NCI-H1694 (cell line): ENCODE measurements around the gene SORCS2.

Experiments
- DNase-seq: peaks from one replicate; lab custom pipeline; 2025; lab: John Stamatoyannopoulos, UW

SORCS2 gene

DNA sequence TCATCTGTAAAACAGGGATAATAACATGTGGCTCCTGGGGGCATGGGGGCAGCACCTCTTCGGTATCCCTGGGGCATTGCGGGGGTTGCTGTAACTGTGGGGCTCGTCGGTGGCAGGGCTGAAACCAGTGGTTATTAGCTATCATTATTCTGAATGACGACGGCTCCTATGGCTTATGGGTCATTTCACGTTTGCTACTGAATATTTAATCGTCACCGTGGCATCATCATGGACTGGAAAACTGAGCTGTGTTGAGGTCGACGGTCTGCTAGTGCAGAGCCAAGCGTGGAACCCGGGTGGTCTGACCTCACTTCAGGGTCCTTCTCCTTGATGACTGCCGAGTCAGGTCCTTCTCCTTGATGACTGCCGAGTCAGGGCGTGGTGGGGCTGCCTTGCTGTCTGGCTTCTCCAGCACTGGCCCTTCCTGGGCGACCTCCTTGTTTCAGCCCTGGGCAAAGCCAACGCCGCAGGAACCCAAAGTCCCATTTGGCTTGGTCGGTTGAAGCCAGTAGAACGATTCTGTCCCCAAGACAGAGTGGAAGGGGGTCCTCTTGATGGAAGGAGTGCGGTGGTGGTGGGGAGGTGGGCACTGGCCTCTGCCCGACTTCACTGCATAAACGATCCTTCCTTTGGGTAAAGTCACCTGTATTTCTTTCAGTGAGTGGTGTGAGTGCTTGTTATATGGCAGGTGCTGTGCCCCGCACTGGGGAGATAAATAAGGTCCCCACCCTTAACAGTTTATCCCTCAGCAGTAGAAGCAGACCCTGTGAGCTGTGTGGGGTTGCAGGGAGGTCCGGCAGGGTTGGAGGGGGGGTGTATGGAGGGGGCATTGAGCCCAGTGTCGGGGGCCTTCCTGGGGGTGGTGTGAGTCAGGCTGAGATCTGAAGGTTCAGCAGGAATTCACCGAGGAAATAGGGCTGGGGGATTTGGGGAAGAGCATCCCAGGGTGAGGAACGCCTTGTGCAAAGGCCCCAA lies 201.6 kb downstream of the SORCS2 start:
- DNase-seq: no peak

DNA sequence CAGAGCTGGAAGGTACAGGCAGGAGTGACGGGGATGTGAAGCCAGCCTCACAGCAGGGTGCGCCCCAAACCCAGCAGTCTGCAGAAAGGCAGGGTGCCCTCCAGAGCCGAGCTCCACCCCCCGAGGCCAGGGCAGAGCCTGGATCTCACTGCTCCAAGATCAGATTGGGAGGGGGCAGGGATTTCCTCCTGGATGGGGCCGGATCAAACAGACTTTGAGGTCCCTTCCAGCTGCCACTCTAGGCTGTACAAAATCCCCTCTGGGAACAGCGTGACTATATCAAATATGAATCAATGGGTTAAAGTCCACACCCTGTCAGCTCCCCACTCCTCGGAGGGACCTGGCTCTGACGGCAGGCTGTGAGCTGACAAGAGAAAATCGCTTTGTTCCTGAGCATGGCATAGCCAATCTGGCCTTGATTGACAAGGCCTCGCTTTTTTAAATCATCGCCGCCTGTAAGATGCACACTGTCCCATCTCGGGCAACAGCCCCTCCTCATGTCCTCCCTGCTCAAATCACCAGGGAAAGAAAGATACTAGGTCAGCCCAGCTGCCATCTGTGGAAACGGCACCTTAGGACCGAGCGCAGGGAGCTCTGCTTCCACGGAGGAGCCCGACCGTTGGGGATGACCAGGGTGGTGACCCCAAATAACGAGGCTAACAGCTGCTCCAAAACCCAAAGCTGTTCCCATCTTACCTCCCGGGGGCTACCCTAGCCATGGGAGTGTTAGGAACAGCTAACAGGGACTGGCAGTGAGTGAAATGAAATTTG lies 202.5 kb downstream of the SORCS2 start:
- no peak for DNase-seq

DNA sequence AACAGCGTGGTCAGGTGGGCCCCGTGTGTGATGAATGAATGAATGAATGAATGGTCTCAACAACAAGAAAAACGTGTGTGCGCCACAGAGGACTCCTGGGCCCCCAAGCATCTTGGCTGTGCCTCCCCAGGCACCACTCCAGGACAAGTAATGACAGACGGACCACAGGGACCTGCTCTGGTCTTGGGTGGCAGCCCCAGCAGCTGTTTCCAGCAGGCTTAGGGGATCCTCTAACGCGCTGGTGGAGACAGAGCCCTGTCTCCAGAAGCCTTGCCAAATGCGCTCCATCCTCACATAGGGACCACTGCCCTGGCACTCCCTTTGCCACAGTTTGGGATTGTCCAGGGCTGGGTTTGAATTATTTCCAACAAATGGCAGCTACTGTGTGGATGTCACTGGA lies 203.3 kb downstream of the SORCS2 start:
- DNase-seq: no peak

DNA sequence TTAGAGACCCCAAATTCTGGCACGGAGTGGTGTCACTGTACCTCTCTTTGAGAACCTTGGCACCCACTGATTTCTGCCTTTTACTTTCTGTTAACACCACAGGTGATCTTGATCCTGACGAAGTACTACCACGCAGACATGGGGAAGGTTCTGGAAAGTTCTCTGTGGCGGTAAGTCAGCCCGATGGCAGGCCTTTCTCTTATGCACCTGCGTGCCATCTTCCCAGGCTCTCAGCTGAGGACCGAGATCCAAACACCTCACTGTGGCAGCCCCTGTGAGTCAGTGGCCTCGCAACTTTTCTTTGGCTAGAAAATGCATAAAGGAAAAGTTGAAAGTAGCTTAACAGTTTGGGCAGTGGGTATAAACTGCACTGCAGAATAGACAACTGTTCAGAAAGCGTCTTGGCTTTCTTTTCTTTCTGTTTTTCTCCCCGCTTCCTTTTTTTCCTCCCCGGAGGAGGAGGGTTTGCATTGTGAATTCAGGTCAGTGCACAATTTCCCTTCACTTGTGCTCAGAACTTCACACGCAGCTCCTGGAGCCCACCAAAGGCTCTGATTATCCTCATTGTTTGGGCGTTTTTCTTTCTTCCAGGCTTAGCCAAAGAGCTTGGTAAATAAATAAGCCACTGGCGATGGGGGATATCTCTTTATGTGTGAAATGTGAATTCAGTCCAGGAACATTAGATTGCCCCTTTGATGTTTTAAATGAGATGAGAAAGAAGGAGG lies 204.0 kb downstream of the SORCS2 start:
- DNase-seq: no peak

DNA sequence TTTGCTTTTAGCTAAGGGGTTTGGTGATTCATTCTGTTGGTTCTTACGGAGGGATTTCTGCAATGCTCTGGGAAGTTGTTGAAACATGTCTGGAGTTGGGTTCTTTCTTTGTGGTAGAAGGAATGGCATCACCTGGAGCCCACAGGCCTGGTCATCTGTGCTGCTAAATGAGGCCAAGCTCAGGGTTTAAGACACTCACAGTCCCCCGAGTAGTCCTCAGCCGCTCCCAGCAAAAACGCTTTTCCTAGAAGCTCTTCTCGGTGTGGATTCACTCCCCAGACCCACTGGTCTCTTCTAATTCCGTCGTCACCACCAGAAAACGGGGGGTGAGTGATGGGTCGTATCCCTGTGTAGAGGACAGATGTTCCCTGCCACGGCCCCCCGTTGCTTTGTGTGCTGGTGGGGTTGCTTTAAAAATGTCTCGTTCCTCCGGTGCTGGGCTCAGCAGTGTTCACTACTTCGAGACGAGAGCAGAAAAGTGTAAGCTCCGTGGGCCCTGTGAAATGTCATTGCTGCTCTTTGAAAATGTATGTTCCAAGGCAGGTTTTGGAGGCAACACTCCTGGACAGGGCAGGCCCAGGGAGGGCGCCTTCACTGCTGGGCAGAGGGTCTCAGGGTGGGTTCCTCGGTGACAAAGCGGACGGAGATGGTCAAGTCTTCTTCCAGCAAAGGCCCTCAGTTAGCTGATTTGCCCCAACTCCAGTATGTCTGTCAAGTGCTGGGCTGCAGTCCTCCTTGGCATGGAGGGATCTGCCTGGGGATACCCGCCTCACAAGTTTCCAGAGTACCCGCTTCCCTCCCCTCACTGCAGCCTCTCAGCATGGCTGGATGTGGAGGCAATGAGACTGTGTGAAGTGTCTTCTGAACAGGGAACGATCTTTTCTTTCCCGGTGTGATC lies 205.1 kb downstream of the SORCS2 start:
- no peak for DNase-seq

DNA sequence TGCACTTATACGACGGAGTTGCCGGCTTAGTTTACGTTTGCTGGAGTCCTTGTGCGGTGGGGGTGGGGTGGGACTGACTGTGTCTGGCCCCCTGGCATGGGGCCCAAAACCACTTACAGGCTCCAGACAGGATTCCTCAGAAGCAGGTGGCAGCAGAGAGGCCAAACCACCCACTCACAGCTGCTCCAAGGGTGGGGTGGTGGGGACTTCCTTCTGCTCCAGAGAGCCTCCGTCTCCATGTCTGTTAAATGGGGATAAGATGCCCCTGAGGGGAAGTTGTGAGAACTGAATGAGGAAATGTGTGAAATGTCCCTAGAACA lies 205.7 kb downstream of the SORCS2 start:
- peak; percentile 53 for DNase-seq

DNA sequence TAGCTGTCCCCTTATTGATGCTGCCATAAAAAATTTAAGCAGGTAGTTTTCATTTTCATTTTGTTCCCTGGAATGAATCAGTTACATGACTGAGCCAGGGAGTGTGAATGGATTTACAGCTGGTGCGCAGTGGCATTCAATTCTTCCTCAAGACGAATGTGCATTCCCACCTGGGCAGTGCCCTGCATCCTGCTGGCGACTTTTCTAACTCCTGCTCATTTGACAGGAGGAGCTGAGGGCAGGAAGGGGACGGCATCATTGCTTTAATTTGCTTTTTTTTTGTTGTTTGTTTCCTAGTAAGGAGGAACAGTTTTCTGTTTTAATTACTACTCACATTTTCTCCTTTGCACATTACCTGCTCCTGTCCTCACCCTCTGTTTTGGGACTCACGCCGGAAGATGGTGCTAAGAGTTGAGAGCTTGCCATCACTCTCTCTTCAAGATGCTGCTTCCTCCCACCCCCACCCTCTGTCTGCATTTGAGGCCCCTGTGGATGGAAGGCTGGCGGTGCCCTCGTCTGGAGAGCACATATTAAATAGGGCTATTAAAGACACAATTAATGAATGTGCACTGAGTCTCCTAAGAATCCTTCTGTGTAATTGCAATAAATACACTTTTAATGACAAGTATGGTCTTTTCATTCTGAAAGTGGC lies 206.6 kb downstream of the SORCS2 start:
- no peak for DNase-seq

DNA sequence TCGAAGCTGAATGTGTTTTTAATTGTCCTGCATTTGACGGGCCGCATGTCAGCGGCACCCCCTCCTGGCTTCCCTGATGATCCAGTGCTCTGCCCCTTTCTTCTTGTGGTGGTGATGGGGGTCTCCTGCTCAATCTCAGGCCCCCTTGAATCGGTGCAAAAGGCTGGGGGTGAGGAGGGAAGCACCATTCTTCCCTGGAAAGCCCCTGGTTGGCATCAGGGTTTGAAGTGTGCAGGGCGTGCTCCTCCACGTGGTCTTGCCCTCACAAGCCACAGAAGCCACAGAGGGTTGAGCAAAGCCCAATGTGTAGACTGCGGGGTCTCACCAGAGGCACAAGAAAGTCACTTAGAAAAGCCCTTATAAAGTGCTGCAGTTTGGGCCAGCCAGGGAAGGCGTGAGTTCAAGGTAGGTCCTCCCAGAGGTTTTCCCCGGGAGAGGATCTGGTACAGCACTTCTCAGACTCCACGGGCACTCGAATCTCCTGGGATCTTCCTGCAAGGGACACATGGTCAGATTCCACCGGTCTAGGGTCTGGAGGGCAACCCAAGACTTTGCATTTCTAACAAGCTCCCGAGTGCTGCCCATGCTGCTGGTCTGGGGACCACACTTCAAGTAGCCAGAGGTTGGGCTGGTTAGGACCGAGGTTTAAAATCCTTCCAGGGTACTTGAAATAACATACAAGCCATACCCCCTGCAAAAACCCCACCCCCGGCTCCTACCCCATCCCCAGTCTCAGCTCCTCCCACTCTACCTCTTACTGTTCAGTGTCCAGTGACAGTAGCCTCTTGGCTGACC lies 207.3 kb downstream of the SORCS2 start:
- no peak for DNase-seq

DNA sequence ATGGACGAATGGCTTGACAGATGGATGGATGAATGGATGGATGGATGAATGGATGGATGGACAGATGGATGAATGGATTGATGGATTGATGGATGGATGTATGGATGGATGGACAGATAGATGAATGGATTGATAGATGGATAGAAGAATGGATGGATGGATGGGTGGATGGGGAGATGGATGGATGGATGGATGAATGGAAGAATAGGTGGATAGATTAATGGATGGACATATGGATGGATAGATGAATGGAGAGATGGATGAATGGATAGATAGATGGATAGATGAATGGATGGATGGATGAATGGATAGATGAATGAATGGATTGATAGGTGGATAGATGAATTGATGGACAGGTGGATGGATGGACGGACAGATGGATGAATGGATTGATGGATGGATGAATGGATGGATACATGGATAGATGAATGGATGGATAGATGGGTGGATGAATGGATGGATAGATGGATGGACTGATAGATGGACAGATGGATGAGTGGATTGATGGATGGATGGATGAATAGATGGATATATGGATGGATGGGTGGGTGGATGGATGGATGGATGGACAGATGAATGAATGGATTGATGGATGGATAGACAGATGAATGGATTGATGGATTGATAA lies 208.4 kb downstream of the SORCS2 start:
- DNase-seq: no peak

DNA sequence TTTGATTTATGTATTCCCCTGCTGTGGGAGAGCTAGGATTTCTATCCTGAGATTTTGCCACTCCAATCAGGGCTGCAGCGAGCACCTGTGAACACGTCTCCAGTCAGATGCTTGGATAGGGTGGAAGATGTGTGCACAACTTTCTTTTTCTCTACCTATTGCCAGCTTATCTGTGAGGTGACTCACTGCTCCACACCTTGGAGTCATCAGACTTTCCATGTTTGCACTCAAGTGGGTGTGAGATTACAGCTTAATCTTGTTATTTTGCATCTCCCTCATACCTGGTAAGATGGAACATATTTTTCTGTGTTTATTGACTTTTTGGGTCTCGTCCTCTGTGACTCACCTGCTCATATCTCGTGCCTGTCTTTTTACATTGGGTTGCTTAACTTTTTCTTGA lies 210.2 kb downstream of the SORCS2 start:
- no peak for DNase-seq

DNA sequence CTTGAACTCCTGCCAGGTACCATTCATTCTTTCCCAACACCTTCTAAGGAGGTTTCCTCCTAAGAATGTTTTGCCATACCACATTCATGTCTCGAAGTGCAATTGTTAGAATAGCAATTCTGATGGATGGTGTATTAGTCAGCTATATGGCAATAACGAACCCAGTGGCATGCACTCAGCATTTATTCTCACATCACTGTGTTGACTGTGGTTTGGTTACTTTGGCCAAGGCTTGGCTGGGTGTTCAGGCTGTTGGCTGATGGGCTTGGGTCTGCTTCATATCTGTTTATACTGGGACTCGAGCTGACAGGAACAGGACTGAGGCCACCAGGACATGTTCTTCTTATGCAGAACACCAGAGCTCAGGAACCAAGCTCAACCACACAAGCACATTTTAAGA lies 210.7 kb downstream of the SORCS2 start:
- no peak for DNase-seq

DNA sequence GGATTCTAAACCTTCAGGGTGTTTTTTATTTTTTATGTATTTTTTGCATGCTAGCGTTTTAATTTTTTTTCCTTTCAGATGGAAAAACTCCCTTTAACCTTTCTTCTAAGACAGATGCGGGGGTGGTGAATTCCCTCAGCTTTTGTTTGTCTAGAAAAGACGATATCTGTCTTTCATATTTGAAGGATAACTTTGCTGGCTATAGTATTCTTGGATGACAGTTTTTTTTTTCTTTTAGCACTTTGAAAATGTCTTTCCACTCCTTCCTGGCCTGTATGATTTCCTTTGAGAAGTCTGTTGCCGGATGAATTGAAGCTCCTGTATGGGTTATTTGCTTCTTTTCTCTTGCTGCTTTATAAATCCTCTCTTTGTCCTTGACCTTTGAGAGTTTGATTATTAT lies 215.8 kb downstream of the SORCS2 start:
- DNase-seq: no peak

DNA sequence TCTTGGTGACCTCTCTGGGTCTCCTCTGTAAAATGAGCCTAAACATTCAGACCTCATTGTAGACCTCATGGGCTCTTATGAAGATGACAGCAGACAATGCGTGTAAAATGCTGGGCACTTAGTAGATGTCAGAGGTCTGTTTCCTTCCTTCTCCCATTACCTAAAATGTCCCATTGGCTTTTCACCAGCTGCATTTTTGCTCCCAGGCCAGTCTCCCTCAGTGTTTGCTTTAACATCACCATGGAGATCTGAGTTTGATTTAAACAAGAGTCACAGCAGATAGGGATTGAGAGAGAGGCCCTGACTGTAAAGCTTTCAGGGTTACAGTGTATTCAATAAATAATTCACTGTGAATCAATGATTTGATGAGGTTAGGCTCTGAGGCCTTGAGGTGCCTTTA lies 218.1 kb downstream of the SORCS2 start:
- DNase-seq: no peak

DNA sequence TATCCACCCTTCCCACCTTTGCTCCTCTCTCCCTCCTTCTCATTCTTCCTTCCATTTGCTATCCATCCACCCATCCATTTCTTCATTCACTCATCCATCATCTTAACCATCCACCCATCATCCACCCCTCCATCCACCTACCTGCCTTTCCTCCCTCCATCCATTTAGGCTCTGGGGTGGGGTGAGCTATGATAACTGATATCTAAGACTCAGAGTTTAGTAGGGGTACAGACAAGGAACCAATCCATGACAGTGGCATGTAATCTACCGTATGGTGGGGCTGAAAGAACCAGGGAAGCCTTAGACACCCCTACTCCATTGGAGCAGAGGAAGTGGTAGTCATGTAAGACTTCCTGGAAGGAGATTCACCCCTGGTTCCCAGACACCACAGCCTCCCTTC lies 219.2 kb downstream of the SORCS2 start:
- no peak for DNase-seq

DNA sequence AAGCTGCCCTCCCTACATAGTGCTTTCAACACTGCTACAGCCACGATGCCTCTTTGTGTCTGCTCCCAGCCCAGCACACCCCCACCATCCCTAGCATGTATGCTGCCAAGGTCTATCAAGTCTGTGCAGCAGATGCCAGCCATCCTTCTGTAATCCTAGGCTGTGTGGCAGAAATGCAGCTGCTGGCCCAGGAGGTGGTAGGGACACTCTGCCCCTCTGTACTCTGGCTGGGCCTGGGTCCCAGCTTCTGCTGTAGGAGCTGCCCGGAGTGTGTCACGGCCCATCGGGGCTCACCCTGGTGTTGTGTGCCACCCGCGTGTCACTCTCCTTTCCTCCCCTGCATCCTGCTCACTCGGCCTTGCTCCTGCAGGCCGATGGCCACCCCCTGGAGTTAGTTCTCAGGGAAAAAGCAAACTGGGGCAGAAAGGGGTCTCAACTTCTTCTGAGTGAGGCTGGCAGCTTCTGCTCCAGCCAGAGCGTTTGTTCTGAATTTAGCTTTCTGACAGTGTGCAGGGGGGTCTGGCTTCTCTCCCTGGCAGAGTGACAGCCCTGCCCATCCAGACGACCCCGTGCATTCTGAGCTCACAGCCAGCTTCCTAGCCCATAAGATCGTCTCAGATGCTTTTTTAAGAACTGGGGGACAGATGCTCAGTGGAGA lies 219.7 kb downstream of the SORCS2 start:
- peak; percentile 32 for DNase-seq

DNA sequence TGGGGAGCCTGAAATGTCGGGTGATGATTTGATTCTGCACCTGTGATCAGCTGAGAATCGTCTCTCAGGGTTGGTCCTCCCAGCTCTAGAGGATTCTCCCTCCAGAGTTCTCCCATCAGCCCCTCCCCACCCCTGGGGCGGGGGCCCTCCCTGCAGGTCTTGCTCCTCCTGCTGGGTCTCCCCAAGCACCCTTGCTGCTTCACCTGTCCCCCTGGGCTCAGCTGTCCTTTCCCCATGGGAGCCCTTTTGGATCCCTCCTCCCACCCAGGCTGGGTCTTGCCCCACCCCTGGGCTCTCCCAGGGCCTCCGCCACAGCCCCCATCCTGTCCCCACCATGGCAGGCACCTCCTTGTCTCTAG lies 220.2 kb downstream of the SORCS2 start:
- DNase-seq: no peak

DNA sequence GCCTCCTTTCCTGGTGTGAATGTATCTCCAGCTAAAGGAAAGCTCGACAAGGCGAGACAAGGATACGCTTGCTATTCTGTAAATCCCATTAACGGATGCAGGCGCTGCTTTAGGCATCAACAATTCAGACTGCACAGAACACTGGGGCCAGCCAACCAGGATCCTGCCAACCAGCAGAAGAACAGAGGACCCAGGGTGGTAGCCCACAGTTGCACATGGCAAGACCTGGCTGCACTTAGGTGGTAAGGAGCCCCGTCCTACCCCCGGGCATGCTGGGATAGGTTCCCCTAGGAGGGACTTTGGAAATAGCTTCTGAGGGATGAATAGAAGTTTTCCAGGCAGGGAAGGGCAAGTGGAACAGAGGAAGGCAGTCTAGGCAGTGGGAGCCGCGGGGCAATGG lies 221.7 kb downstream of the SORCS2 start:
- no peak for DNase-seq

DNA sequence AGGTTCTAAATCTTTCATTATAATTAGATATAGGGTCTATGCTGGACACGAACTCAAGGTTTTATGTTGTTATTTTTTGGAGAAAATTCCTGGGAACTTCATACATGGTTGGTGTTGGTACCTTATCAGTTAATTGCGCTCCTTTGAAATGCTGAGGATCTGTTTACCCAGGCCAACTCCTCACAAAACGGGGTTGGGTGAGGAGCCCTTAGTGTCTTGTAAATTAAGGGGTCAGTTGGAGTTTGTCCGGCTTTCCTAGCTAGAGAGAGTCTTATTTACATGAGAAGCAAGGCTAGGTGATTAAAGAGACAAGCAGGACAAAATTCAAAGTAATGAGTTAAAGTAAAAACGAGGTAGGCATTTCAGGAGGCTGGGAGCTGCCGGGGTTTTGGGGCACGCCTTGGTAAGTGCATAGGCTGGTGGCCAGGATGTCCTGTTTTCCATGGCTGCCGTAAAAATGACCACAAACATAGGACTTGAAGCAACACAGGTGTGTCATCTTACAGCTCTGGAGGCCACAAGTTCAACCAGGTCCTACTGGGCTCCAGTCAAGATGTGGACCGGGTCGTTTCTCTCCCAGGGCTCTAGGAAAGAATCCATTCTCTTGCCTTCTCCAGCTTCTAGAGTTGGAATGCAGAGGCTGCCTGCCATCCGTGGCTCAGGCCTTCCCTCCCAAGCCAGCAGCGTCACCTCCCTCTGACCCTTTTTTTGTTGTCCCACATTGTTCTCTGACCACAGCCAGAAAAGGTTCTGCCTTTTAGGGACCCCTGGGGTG lies 222.6 kb downstream of the SORCS2 start:
- no peak for DNase-seq
